ENCODE results near the gene MYZAP. TPM values are rescaled to one million over a fixed set of nuclear protein-coding genes. Genes with fewer than 3 reads are reported as not detected.

MYZAP gene
- total and polyA plus RNA-seq, 2 of the 4 experiments (the other 2 are of a cell fraction) = not detected

DNA sequence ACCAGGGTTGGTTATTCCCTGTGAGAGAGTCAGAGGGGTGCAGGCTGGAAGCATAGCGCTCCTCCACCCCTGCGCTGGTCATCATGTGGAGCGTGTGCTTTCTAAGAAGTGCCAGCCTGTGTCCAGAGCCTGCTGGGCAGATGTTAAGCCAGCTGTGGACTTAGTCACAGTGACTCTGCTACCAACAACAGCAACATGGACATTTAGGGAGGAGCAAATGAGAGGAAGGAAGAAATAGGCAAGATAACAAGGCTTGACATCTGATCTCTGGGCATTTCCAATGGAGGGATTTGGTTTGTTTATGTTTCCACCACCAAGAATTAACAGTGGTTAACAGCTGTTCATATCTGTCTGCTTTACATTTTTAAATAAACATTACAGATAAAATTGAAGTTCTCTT is 36.4 kb upstream of the MYZAP start:
- H2BK5ac ChIP-seq (ENCODE audit: low read depth, low read length, poor library complexity, severe bottlenecking) = no peak overlapping the region
- H4K91ac ChIP-seq (ENCODE audit: insufficient read depth, low read depth, low read length) = no peak overlapping the region
- 100% methylated on average over 3 of the region's 3 CpGs; no CpG with 5 or more reads in 1 of the 2 experiments for WGBS, 2 experiments (ENCODE audit: extremely low coverage in 2 of 2, insufficient read length in 1 of 2)
- no peak overlapping the region for H3K27ac ChIP-seq (ENCODE audit: insufficient read depth, low read length)
- no peaks in the 10 kb centered on the region for H3K79me1 ChIP-seq (ENCODE audit: low read depth in 1 of 2, low read length in 2 of 2)
- H4K8ac ChIP-seq (ENCODE audit: low read depth in 2 of 2, low read length in 2 of 2) = no peak overlapping the region
- ChIA-PET POLR2A (ENCODE audit: unreplicated experiment) (no interaction called here), CTCF (interaction anchor here (1.1 kb wide), 1 partner anchor 13 kb away, joined by 3 read pairs; no protein-coding TSS in a partner anchor)
- in situ Hi-C loops (cut with MboI; ENCODE audit: low sequenced_read_pairs) (no loop called here), intact Hi-C loops (cut with micrococcal nuclease) (loop anchor here (5.0 kb wide), 1 partner anchor 152 kb away; the partner anchor contains the start of gene POLR2M), dilution Hi-C loops (cut with HindIII; ENCODE audit: low sequenced_read_pairs, unreplicated experiment) (no loop called here)
- H3K4ac ChIP-seq (ENCODE audit: low read depth, low read length) = no peak overlapping the region
- ATAC-seq (ENCODE audit: low read depth) = peak; percentile 25
- no peak overlapping the region for H3K18ac ChIP-seq (ENCODE audit: low read depth, low read length)
- no peak overlapping the region for H3K56ac ChIP-seq (ENCODE audit: extremely low read depth, insufficient read depth, low read length)
- H2AK9ac ChIP-seq (replicated peaks; ENCODE audit: low read depth, low read length, poor library complexity) = peak overlapping the region; percentile 39
- TF ChIP-seq POLR2A (IDR thresholded peaks at IDR 0.05; ENCODE audit: low read depth, low read length) (no peak), MXI1 (IDR thresholded peaks at IDR 0.05; ENCODE audit: borderline replicate concordance, low read depth, low read length) (no peak), SMC3 (IDR thresholded peaks at IDR 0.05; ENCODE audit: low read depth, low read length) (no peak), NFE2L2 (IDR thresholded peaks at IDR 0.05; ENCODE audit: low read depth, low read length) (no peak), FOS (IDR thresholded peaks at IDR 0.05; ENCODE audit: low read depth, low read length) (no peak), RFX5 (IDR thresholded peaks at IDR 0.05; ENCODE audit: low read depth, low read length) (no peak)
- TF ChIP-seq, protein P1, sequence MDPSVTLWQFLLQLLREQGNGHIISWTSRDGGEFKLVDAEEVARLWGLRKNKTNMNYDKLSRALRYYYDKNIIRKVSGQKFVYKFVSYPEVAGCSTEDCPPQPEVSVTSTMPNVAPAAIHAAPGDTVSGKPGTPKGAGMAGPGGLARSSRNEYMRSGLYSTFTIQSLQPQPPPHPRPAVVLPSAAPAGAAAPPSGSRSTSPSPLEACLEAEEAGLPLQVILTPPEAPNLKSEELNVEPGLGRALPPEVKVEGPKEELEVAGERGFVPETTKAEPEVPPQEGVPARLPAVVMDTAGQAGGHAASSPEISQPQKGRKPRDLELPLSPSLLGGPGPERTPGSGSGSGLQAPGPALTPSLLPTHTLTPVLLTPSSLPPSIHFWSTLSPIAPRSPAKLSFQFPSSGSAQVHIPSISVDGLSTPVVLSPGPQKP (IDR thresholded peaks at IDR 0.05; ENCODE audit: borderline replicate concordance, low read depth, low read length) = no peak
- TF ChIP-seq, protein P2, sequence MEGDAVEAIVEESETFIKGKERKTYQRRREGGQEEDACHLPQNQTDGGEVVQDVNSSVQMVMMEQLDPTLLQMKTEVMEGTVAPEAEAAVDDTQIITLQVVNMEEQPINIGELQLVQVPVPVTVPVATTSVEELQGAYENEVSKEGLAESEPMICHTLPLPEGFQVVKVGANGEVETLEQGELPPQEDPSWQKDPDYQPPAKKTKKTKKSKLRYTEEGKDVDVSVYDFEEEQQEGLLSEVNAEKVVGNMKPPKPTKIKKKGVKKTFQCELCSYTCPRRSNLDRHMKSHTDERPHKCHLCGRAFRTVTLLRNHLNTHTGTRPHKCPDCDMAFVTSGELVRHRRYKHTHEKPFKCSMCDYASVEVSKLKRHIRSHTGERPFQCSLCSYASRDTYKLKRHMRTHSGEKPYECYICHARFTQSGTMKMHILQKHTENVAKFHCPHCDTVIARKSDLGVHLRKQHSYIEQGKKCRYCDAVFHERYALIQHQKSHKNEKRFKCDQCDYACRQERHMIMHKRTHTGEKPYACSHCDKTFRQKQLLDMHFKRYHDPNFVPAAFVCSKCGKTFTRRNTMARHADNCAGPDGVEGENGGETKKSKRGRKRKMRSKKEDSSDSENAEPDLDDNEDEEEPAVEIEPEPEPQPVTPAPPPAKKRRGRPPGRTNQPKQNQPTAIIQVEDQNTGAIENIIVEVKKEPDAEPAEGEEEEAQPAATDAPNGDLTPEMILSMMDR (conservative IDR thresholded peaks at IDR 0.05; ENCODE audit: low read depth, low read length) = no peak
- no peak overlapping the region for H3K9ac ChIP-seq (ENCODE audit: low read depth, low read length)
- no peak overlapping the region for H3K23ac ChIP-seq (ENCODE audit: low read depth, low read length)
- H3K4me1 ChIP-seq (ENCODE audit: control insufficient read depth, insufficient read depth, low read length) = peaks cover 8% of the 10 kb centered on the region
- H2BK20ac ChIP-seq (ENCODE audit: low read depth, low read length) = no peak overlapping the region
- H3K4me3 ChIP-seq (ENCODE audit: insufficient read depth, low read depth, low read length) = no peak overlapping the region
- no peak overlapping the region for H2AK5ac ChIP-seq (ENCODE audit: low read depth, low read length)
- peaks cover 5% of the 10 kb centered on the region; the same call in 1 of the 2 replicates for H3K27me3 ChIP-seq (ENCODE audit: control insufficient read depth, insufficient read depth, low read length)
- H3K14ac ChIP-seq (replicated peaks; ENCODE audit: low read depth, low read length) = no peak overlapping the region
- no peak overlapping the region for H3K4me2 ChIP-seq (ENCODE audit: low read depth, low read length)
- no TSS peak for BruUV-seq (replicated peaks)
- H2AFZ ChIP-seq (replicated peaks; ENCODE audit: low read length, poor library complexity) = peak overlapping the region; percentile 64
- DNase-seq = peak; percentile 41
- H4K5ac ChIP-seq (ENCODE audit: low read depth, low read length) = no peak overlapping the region
- no peak overlapping the region for H2BK120ac ChIP-seq (ENCODE audit: low read depth, low read length)
- H3K9me3 ChIP-seq (ENCODE audit: control insufficient read depth, insufficient read depth, low read length) = no peaks in the 10 kb centered on the region; the same call in 1 of the 2 replicates
- no peaks in the 10 kb centered on the region for H4K20me1 ChIP-seq (ENCODE audit: insufficient read depth, low read length)
- no peak overlapping the region for H2BK15ac ChIP-seq (ENCODE audit: low read depth, low read length)
- peaks cover 15% of the 10 kb centered on the region for H3K9me1 ChIP-seq (ENCODE audit: insufficient read depth, low read length)
- H3K36me3 ChIP-seq (ENCODE audit: control insufficient read depth, insufficient read depth, low read length) = no peaks in the 10 kb centered on the region
